ENCODE results near the gene SRPK2. TPM values are rescaled to one million over a fixed set of nuclear protein-coding genes. Genes with fewer than 3 reads are reported as not detected.
A peak's percentile ranks its signal among the peaks of the same experiment; 100 is the strongest.

Gene SRPK2
- total and polyA plus RNA-seq, 8 donors = 7.6 to 109 (median 24.4) TPM

- intact Hi-C loops (cut with DNase I; ENCODE audit: low total_unique reads) = no loop called here
- H3K27me3 ChIP-seq = no peaks in the 10 kb centered on the region
- no peak overlapping the region for H3K4me3 ChIP-seq
- WGBS, 5 donors = 54 to 72% (median 59%) methylated on average over 2 of the region's 2 CpGs
- TF ChIP-seq POLR2A (IDR thresholded peaks at IDR 0.05) = no peak
- H3K4me1 ChIP-seq = peaks cover 3 to 51% (median 26%) of the 10 kb centered on the region in 4 donors
- no peak overlapping the region for H3K27ac ChIP-seq
- no peaks in the 10 kb centered on the region for H3K36me3 ChIP-seq
- no peaks in the 10 kb centered on the region for H3K9me3 ChIP-seq
- no peak for DNase-seq
Measured at GRCh38 chr7:105213611-105214010, 175.1 kb downstream of the SRPK2 start.

- no peaks in the 10 kb centered on the region for H3K27me3 ChIP-seq
- intact Hi-C loops (cut with DNase I; ENCODE audit: low total_unique reads) = no loop called here
- 50 to 75% (median 59%) methylated on average over 1 of the region's 1 CpG for WGBS, 5 donors
- DNase-seq = no peak
- H3K36me3 ChIP-seq = no peaks in the 10 kb centered on the region
- H3K9me3 ChIP-seq = no peaks in the 10 kb centered on the region
- H3K4me3 ChIP-seq = no peak overlapping the region
- peaks cover 3 to 37% (median 20%) of the 10 kb centered on the region in 4 donors for H3K4me1 ChIP-seq
- no peak overlapping the region for H3K27ac ChIP-seq
- no peak for TF ChIP-seq CTCF (IDR thresholded peaks at IDR 0.05)
- no peak for TF ChIP-seq POLR2AphosphoS5 (IDR thresholded peaks at IDR 0.05)
- no peak for TF ChIP-seq POLR2A (IDR thresholded peaks at IDR 0.05)
- TF ChIP-seq EP300 (IDR thresholded peaks at IDR 0.05) = no peak
Measured at GRCh38 chr7:105212212-105212611, 176.5 kb downstream of the SRPK2 start.

- Histone ChIP-seq H3K4me3 (no peak overlapping the region), H3K27ac (peak overlapping the region; percentile 50 to 70 (median 55)), H3K9me3 (no peaks in the 10 kb centered on the region), H3K27me3 (no peaks in the 10 kb centered on the region), H3K4me1 (peaks cover 3 to 39% (median 17%) of the 10 kb centered on the region in 4 donors), H3K36me3 (no peaks in the 10 kb centered on the region)
- DNase-seq = peak; percentile 43 to 66
- intact Hi-C loops (cut with DNase I; ENCODE audit: low total_unique reads) = no loop called here
- WGBS, 5 donors = 15 to 49% (median 37%) methylated on average over 5 of the region's 5 CpGs
- peak in 1 of 7 experiments; percentile 17 for TF ChIP-seq CTCF (IDR thresholded peaks at IDR 0.05)
- TF ChIP-seq EP300 (IDR thresholded peaks at IDR 0.05) = no peak
- peak in 1 of 3 donors; percentile 37 for TF ChIP-seq POLR2AphosphoS5 (IDR thresholded peaks at IDR 0.05)
Measured at GRCh38 chr7:105210721-105211205, 178.0 kb downstream of the SRPK2 start.

GRCh38 chr7:105209870-105210269, 178.9 kb downstream of the SRPK2 start:
- intact Hi-C loops (cut with DNase I; ENCODE audit: low total_unique reads) = no loop called here
- Histone ChIP-seq H3K4me1 (peaks cover 3 to 47% (median 17%) of the 10 kb centered on the region in 4 donors), H3K27me3 (no peaks in the 10 kb centered on the region), H3K9me3 (no peaks in the 10 kb centered on the region), H3K36me3 (no peaks in the 10 kb centered on the region), H3K27ac (no peak overlapping the region), H3K4me3 (no peak overlapping the region)
- DNase-seq = peak in 1 of 2 donors; percentile 48
- 51 to 67% (median 63%) methylated on average over 3 of the region's 3 CpGs for WGBS, 5 donors
- TF ChIP-seq POLR2A (IDR thresholded peaks at IDR 0.05) (no peak), POLR2AphosphoS5 (IDR thresholded peaks at IDR 0.05) (no peak), EP300 (IDR thresholded peaks at IDR 0.05) (no peak), CTCF (IDR thresholded peaks at IDR 0.05) (no peak)

GRCh38 chr7:105209433-105209832, 179.3 kb downstream of the SRPK2 start:
- WGBS, 5 donors = 86 to 96% (median 91%) methylated on average over 1 of the region's 1 CpG
- H3K9me3 ChIP-seq = no peaks in the 10 kb centered on the region
- intact Hi-C loops (cut with DNase I; ENCODE audit: low total_unique reads) = no loop called here

More at GRCh38 chr7:105209433-105209832, 179.3 kb downstream of the SRPK2 start:
- DNase-seq = no peak
- Histone ChIP-seq H3K4me1 (peaks cover 3 to 48% (median 17%) of the 10 kb centered on the region in 4 donors), H3K4me3 (no peak overlapping the region), H3K27me3 (no peaks in the 10 kb centered on the region), H3K27ac (no peak overlapping the region), H3K36me3 (no peaks in the 10 kb centered on the region)
- TF ChIP-seq POLR2AphosphoS5 (IDR thresholded peaks at IDR 0.05) = no peak
- TF ChIP-seq POLR2A (IDR thresholded peaks at IDR 0.05) = no peak
- no peak for TF ChIP-seq EP300 (IDR thresholded peaks at IDR 0.05)
- TF ChIP-seq CTCF (IDR thresholded peaks at IDR 0.05) = no peak
